Nephron progenitor cell (in vitro differentiated cells): ENCODE measurements around the gene RGS17.

Experiments
- DNase-seq: peaks from one replicate; pipeline ENCODE4 v3.0.0; 2021
- H3K27ac Mint-ChIP-seq: 2 replicates; pipeline ENCODE4 v1.8.0; 2021; ENCODE audit warnings: mild to moderate bottlenecking, moderate library complexity, mixed read lengths
- H3K27me3 Mint-ChIP-seq: 2 replicates; pipeline ENCODE4 v1.8.0; 2021; ENCODE audit warnings: mild to moderate bottlenecking, low read depth, mixed read lengths; ENCODE audit not compliant: poor library complexity
- H3K36me3 Mint-ChIP-seq: 2 replicates; pipeline ENCODE4 v1.8.0; 2021; ENCODE audit warnings: low read depth, mixed read lengths
- H3K4me1 Mint-ChIP-seq: 2 replicates; pipeline ENCODE4 v1.8.0; 2021; ENCODE audit warnings: mixed read lengths
- H3K4me3 Mint-ChIP-seq: 2 replicates; pipeline ENCODE4 v1.8.0; 2021; ENCODE audit warnings: mild to moderate bottlenecking, moderate library complexity, mixed read lengths
- H3K9me3 Mint-ChIP-seq: 2 replicates; pipeline ENCODE4 v1.8.0; 2021; ENCODE audit warnings: mild to moderate bottlenecking, moderate library complexity, mixed read lengths
- CTCF ChIP-seq: fragments of 200-600 bp; sonication (generic); IDR thresholded peaks from 2 replicates; pipeline ENCODE4 v1.5.0; 2021; ENCODE audit warnings: antibody characterized with exemption

Gene RGS17

GRCh38 chr6:153085239-153085638, 45.8 kb downstream of the RGS17 start:
- Mint-ChIP-seq H3K36me3 (no peaks in the 10 kb centered on the region), H3K4me3 (no peak overlapping the region), H3K27me3 (peaks cover 8% of the 10 kb centered on the region), H3K9me3 (no peaks in the 10 kb centered on the region), H3K27ac (no peak overlapping the region), H3K4me1 (no peaks in the 10 kb centered on the region)
- no peak for TF ChIP-seq CTCF
- DNase-seq, result no peak

- H3K4me1 Mint-ChIP-seq, result no peaks in the 10 kb centered on the region
- no peak for DNase-seq
- no peaks in the 10 kb centered on the region for H3K9me3 Mint-ChIP-seq
- no peaks in the 10 kb centered on the region for H3K36me3 Mint-ChIP-seq
- H3K4me3 Mint-ChIP-seq, result no peak overlapping the region
- no peak overlapping the region for H3K27ac Mint-ChIP-seq
- TF ChIP-seq CTCF, result no peak
- peaks cover 8% of the 10 kb centered on the region for H3K27me3 Mint-ChIP-seq
These were observed 46.7 kb downstream of the RGS17 start for GRCh38 chr6:153084393-153084792.

GRCh38 chr6:153083869-153084268, 47.2 kb downstream of the RGS17 start:
- no peak for TF ChIP-seq CTCF
- no peaks in the 10 kb centered on the region for H3K9me3 Mint-ChIP-seq
- H3K4me3 Mint-ChIP-seq, result no peak overlapping the region
- H3K4me1 Mint-ChIP-seq, result no peaks in the 10 kb centered on the region
- DNase-seq, result no peak
- no peak overlapping the region for H3K27ac Mint-ChIP-seq
- H3K36me3 Mint-ChIP-seq, result no peaks in the 10 kb centered on the region
- H3K27me3 Mint-ChIP-seq, result peaks cover 8% of the 10 kb centered on the region

GRCh38 chr6:153081914-153082313, 49.2 kb downstream of the RGS17 start:
- no peak overlapping the region for H3K27ac Mint-ChIP-seq

GRCh38 chr6:153076431-153076830, 54.7 kb downstream of the RGS17 start:
- no peaks in the 10 kb centered on the region for H3K36me3 Mint-ChIP-seq
- TF ChIP-seq CTCF, result no peak
- no peaks in the 10 kb centered on the region for H3K9me3 Mint-ChIP-seq
- no peak for DNase-seq
- H3K27me3 Mint-ChIP-seq, result peaks cover 3% of the 10 kb centered on the region
- no peaks in the 10 kb centered on the region for H3K4me1 Mint-ChIP-seq
- H3K27ac Mint-ChIP-seq, result no peak overlapping the region
- H3K4me3 Mint-ChIP-seq, result no peak overlapping the region

More at GRCh38 chr6:153081914-153082313, 49.2 kb downstream of the RGS17 start:
- H3K4me1 Mint-ChIP-seq, result no peaks in the 10 kb centered on the region
- TF ChIP-seq CTCF, result no peak
- no peaks in the 10 kb centered on the region for H3K9me3 Mint-ChIP-seq
- no peak for DNase-seq
- peaks cover 6% of the 10 kb centered on the region for H3K27me3 Mint-ChIP-seq
- no peak overlapping the region for H3K4me3 Mint-ChIP-seq
- no peaks in the 10 kb centered on the region for H3K36me3 Mint-ChIP-seq

- no peak for DNase-seq
- peaks cover 3% of the 10 kb centered on the region for H3K27me3 Mint-ChIP-seq
- H3K27ac Mint-ChIP-seq, result no peak overlapping the region
- H3K9me3 Mint-ChIP-seq, result no peaks in the 10 kb centered on the region
- H3K4me1 Mint-ChIP-seq, result no peaks in the 10 kb centered on the region
- no peak overlapping the region for H3K4me3 Mint-ChIP-seq
- H3K36me3 Mint-ChIP-seq, result no peaks in the 10 kb centered on the region
- TF ChIP-seq CTCF, result no peak
These were observed 56.3 kb downstream of the RGS17 start for GRCh38 chr6:153074761-153075160.
